Gastrocnemius medialis (tissue), 4 donors: ENCODE data around the gene C2CD3.

ENCODE experiments used
- CTCF ChIP-seq, 5 experiments: fragments of 450-650 bp in 3 of 5; fragments of 200-600 bp in 2 of 5; sonication (generic) in 2 of 5; IDR thresholded peaks in 4 of 5; conservative IDR thresholded peaks in 1 of 5; 1 replicate in 4 of 5; 2 replicates in 1 of 5; pipeline ENCODE4 v1.5.1; 2016 to 2019; ENCODE audit warnings: antibody characterized with exemption in 5 of 5, mild to moderate bottlenecking in 3 of 5, moderate library complexity in 3 of 5
- POLR2A ChIP-seq, 2 donors: fragments of 450-650 bp; IDR thresholded peaks; one replicate each; pipeline ENCODE4 v1.6.1; 2017; ENCODE audit warnings: antibody characterized with exemption in 2 of 2, mild to moderate bottlenecking in 2 of 2, moderate library complexity in 2 of 2

GRCh38 chr11:74012074-74012809 lies 158.6 kb downstream of the C2CD3 start:
- TF ChIP-seq CTCF (IDR thresholded peaks at IDR 0.05 in 4 of 5, conservative IDR thresholded peaks at IDR 0.05 in 1 of 5) (no peak), POLR2A (IDR thresholded peaks at IDR 0.05) (no peak)
